Gastroesophageal sphincter (tissue), 3 donors: ENCODE measurements around the gene USP6NL.

Experiments
- CTCF ChIP-seq, 4 experiments: fragments of 200-600 bp in 2 of 4; fragments of 450-650 bp in 2 of 4; sonication (generic) in 1 of 4; IDR thresholded peaks; one replicate each; pipeline ENCODE4 v1.5.1; 2017 to 2019; ENCODE audit warnings: antibody characterized with exemption in 4 of 4, mild to moderate bottlenecking in 2 of 4, moderate library complexity in 2 of 4
- POLR2AphosphoS5 ChIP-seq: sonication (generic); formaldehyde crosslinking; IDR thresholded peaks from one replicate; pipeline ENCODE4 v1.6.1; 2017; ENCODE audit warnings: antibody characterized with exemption

GRCh38 chr10:11611248-11612020 is at the start of gene USP6NL:
- peak; percentile 36 for TF ChIP-seq POLR2AphosphoS5
- TF ChIP-seq CTCF (IDR thresholded peaks at IDR 0.05): peak in 1 of 4 experiments; percentile 1
